A673 (cell line): ENCODE results near the gene UBXN6. TPM values are rescaled to one million over a fixed set of nuclear protein-coding genes. Genes with fewer than 3 reads are reported as not detected.

Source experiments
- BruUV-seq: library from RNA; stranded (reverse); fragments of 400-500 nt; replicated peaks from 2 replicates; lab custom pipeline; 2021; lab: Mats Ljungman, UMichigan
- CTCF ChIA-PET: fragments of 300-600 bp; sonication (Branson Sonifier 250); formaldehyde crosslinking; loops from one replicate; lab custom pipeline; 2022; ENCODE audit warnings: antibody characterized with exemption; lab: Charles Lee
- POLR2A ChIA-PET: fragments of 300-600 bp; sonication (Branson Sonifier 250); formaldehyde crosslinking; loops from one replicate; lab custom pipeline; 2022; ENCODE audit warnings: antibody characterized with exemption; ENCODE audit not compliant: low non-redundant PET; lab: Charles Lee
- DNase-seq: peaks from one replicate; pipeline ENCODE4 v3.0.0-alpha.2; 2015; ENCODE audit warnings: low spot score
- H3K27ac ChIP-seq: fragments of 200-600 bp; sonication (generic); 2 replicates; pipeline ENCODE4 v1.5.1; 2016; ENCODE audit warnings: mixed run types, low read depth, mild to moderate bottlenecking, mixed read lengths, antibody characterized with exemption, low read length; ENCODE audit not compliant: poor library complexity, severe bottlenecking
- H3K27me3 ChIP-seq: fragments of 200-600 bp; sonication (generic); replicated peaks from 2 replicates; pipeline ENCODE4 v1.6.1; 2017; ENCODE audit warnings: mixed run types, low read depth, mild to moderate bottlenecking, mixed read lengths, antibody characterized with exemption, low read length; ENCODE audit not compliant: insufficient read depth, poor library complexity
- H3K36me3 ChIP-seq: fragments of 200-600 bp; sonication (generic); 2 replicates; pipeline ENCODE4 v1.6.1; 2016; ENCODE audit warnings: mixed run types, mild to moderate bottlenecking, mixed read lengths, antibody characterized with exemption, low read length; ENCODE audit not compliant: insufficient read depth, poor library complexity, severe bottlenecking
- H3K4me1 ChIP-seq: fragments of 200-600 bp; sonication (generic); 2 replicates; pipeline ENCODE4 v1.6.1; 2017; ENCODE audit warnings: mixed run types, mild to moderate bottlenecking, mixed read lengths, antibody characterized with exemption, low read length; ENCODE audit not compliant: insufficient read depth, poor library complexity, severe bottlenecking
- H3K4me3 ChIP-seq: fragments of 200-600 bp; sonication (generic); 2 replicates; pipeline ENCODE4 v1.5.1; 2016; ENCODE audit warnings: low read depth, mixed run types, mild to moderate bottlenecking, mixed read lengths, low read length; ENCODE audit not compliant: poor library complexity, severe bottlenecking
- H3K9me3 ChIP-seq: fragments of 200-600 bp; sonication (generic); 2 replicates; pipeline ENCODE4 v1.6.1; 2016; ENCODE audit warnings: mixed run types, low read depth, mild to moderate bottlenecking, mixed read lengths, antibody characterized with exemption, low read length; ENCODE audit not compliant: poor library complexity, severe bottlenecking
- CTCF ChIP-seq: fragments of 300-800, 200-600 bp; sonication (generic); conservative IDR thresholded peaks from 2 replicates; pipeline ENCODE4 v1.5.1; 2017; ENCODE audit warnings: low read depth, mild to moderate bottlenecking, antibody characterized with exemption, low read length, moderate library complexity, mixed read lengths
- EZH2 ChIP-seq: fragments of 200-600 bp; sonication (generic); IDR thresholded peaks from 2 replicates; pipeline ENCODE4 v1.6.1; 2017; ENCODE audit warnings: borderline replicate concordance, low read depth, mild to moderate bottlenecking, mixed read lengths, antibody characterized with exemption, low read length; ENCODE audit not compliant: poor library complexity, severe bottlenecking
- intact Hi-C: fragments of 100-400 bp; cut with micrococcal nuclease; formaldehyde crosslinking; loops from one replicate; pipeline ENCODE4 v1.10.0; 2022; ENCODE audit not compliant: unreplicated experiment
- total RNA-seq: library from RNA; stranded (reverse); gene quantifications from 2 replicates; pipeline ENCODE4 v1.2.3, GENCODE V29; 2021

Gene UBXN6
- total RNA-seq, 1 experiment from 2014 or later = 49.1 TPM

DNA sequence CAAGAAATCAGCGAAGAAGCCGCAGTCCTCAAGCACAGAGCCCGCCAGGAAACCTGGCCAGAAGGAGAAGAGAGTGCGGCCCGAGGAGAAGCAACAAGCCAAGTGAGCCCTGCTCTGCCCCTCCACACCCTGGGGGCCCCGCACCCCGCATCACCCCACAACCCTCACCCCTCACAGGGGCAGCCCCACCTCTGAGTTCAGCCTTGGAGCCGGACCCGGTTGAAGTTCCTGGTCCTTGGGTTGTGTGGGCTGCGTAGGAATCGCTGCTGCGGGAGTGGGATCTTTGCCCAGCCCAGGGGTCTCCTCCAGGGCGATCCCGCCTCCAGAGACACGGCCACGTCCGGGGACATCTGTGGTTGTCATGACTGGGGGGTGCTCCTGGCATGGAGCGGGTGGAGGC, 38.7 kb upstream of the UBXN6 start:
- no TSS peak for BruUV-seq
- Histone ChIP-seq H3K27me3 (no peaks in the 10 kb centered on the region), H3K9me3 (no peaks in the 10 kb centered on the region), H3K4me3 (no peak overlapping the region), H3K4me1 (no peaks in the 10 kb centered on the region), H3K27ac (no peak overlapping the region), H3K36me3 (peaks cover 35% of the 10 kb centered on the region)
- TF ChIP-seq CTCF (no peak), EZH2 (no peak)
- intact Hi-C loops = no loop called here
- DNase-seq = no peak
- ChIA-PET CTCF (no interaction called here), POLR2A (interaction anchor here (0.6 kb wide), 1 partner anchor 129 kb away, joined by 3 read pairs; no protein-coding TSS in a partner anchor)

DNA sequence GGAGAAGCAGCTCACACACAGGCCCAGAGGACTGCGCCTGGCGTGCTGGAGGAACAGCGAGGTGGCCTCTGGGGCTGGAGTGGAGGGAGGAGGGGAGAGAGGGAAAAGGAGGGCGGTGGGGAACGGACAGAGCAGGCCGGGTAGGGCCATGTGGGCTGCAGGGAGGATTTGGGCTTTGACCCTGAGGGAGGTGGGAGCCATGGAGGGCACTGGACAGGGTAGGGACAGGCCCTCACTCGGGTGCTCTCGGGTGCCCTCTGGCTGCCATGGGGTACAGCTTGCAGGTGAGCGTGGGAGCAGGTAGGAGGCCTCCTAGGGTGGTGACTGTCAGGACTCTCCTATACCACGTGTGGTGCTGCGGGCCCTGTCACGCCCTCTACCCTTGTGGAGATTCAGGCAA, 37.9 kb upstream of the UBXN6 start:
- no peak overlapping the region for H3K4me3 ChIP-seq
- DNase-seq = no peak
- no peaks in the 10 kb centered on the region for H3K9me3 ChIP-seq
- TF ChIP-seq CTCF (no peak), EZH2 (no peak)
- CTCF ChIA-PET = no interaction called here
- no TSS peak for BruUV-seq
- H3K27ac ChIP-seq = no peak overlapping the region
- no peaks in the 10 kb centered on the region for H3K27me3 ChIP-seq
- intact Hi-C loops = no loop called here
- peaks cover 39% of the 10 kb centered on the region for H3K36me3 ChIP-seq
- POLR2A ChIA-PET = no interaction called here
- H3K4me1 ChIP-seq = no peaks in the 10 kb centered on the region

GRCh38 chr19:4494691-4495064, 37.1 kb upstream of the UBXN6 start:
- BruUV-seq = no TSS peak
- Histone ChIP-seq H3K27ac (no peak overlapping the region), H3K36me3 (peaks cover 41% of the 10 kb centered on the region), H3K9me3 (no peaks in the 10 kb centered on the region), H3K27me3 (no peaks in the 10 kb centered on the region), H3K4me1 (no peaks in the 10 kb centered on the region), H3K4me3 (no peak overlapping the region)
- CTCF ChIA-PET = no interaction called here
- no peak for DNase-seq
- intact Hi-C loops = no loop called here
- POLR2A ChIA-PET = no interaction called here
- TF ChIP-seq EZH2 (no peak), CTCF (no peak)
